Stimulated activated CD8-positive, alpha-beta memory T cell treated with anti-CD3 and anti-CD28 coated beads, Interleukin-15, amount 100 ng/mL, for 48 hours (primary cell): ENCODE data around the gene SLC25A12.
"Not testable (repeated sequence)": the region's sequence is repeated elsewhere in the genome, so short reads cannot be mapped to it uniquely, and the experiment has no call there.

Experiments
- DNase-seq, 2 donors: peaks; one replicate each; pipeline ENCODE4 v3.0.0-alpha.2; 2020; ENCODE audit warnings: low read depth in 2 of 2

The SLC25A12 gene, protein sequence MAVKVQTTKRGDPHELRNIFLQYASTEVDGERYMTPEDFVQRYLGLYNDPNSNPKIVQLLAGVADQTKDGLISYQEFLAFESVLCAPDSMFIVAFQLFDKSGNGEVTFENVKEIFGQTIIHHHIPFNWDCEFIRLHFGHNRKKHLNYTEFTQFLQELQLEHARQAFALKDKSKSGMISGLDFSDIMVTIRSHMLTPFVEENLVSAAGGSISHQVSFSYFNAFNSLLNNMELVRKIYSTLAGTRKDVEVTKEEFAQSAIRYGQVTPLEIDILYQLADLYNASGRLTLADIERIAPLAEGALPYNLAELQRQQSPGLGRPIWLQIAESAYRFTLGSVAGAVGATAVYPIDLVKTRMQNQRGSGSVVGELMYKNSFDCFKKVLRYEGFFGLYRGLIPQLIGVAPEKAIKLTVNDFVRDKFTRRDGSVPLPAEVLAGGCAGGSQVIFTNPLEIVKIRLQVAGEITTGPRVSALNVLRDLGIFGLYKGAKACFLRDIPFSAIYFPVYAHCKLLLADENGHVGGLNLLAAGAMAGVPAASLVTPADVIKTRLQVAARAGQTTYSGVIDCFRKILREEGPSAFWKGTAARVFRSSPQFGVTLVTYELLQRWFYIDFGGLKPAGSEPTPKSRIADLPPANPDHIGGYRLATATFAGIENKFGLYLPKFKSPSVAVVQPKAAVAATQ

DNA sequence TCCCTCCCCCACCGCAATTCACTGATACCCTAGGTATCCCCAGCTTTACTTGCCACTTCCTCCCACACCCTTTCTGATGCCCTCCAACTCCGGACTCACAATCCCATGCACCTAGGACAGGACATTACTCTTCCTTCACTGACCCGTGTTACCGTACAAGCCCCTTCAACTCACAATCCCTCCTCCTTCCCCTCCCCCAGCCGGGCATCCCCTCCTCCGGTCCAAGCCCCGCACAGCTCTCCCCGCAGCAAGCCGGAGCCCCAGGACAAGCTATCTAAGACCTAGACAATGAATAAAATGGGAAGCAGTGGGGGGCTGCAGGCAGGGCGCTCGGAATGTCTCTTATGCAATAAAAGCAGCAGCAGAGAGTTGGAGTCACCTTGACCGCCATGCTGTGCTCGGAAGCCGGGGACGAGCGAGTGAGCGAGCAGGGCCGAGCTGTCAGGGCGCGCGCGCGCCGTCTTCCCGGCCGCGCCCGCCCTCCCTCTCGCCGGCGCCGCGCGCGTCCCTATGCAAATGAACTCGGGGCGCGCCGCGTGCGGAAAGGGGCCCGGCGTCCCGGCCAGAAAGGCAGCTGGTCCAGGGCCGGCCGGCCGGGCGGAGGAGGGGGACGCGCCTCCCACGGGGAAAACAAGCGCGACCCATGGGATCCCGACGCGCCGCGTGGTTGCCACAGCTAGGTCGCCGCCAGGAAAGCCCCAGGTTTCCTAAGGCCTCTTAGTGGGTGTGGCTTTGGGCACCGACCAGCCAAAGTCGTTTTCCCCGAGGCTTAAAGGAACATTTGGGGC lies at the start of gene SLC25A12:
SLC25A12 (minus strand) TSS at position 421 of the 788 bp plus-strand sequence; CDS start at position 391, 30 bp downstream.
- peak; percentile 69 to 70 for DNase-seq

- DNase-seq, result no peak
Observed at GRCh38 chr2:171941316-171941699, 47.3 kb upstream of the SLC25A12 start.

- no peak for DNase-seq
Observed at GRCh38 chr2:171939743-171940071, 45.7 kb upstream of the SLC25A12 start.

DNA sequence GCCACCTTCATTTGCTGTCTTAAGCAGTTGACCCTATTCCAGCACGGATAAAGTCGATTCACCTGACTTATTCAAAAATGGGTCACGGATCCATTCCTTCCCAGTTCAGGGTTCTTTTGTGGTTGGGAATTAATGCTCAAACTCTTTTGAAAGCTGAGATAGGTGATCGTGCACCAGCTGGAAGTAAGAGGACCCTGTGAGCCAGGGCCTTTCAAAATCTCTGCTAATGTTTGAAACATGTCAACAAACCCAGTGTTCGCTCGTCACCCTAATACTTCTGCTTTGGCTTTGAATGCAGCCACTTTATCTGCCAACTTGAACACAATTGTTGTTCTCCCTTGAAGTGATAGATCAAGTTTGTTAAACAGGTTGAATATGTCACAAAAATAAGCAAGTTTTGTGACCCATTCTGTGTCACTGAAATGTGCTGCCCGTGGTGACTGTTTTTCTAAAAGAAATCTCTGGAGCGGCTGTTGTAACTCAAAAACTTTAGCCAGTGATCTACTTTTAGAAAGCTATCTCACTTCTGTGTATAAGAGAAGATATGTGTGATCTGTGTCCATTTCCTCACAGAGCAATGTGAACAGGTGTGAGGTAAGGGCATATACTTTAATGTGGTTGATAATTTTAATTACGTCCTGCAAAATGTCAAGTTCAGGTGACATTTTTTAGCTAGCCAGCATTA lies 45.2 kb upstream of the SLC25A12 start:
- no peak for DNase-seq

DNA sequence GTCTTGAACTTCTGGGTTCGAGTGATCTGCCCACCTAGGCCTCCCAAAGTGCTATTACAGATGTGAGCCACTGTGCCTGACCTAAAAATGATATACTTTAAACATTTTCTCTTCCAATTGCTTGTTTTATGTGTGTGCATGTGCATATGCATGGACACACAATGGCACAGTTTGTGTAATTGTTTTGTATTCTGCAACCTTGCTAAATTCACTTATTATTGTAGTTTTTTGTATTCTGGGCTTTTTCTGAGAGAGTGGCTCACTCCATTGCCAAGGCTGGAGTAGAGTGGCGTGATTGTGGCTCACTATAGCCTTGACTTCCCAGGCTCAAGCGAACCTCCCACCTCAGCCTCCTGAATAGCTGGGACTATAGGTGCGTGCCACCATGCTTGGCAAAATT lies 36.3 kb upstream of the SLC25A12 start:
- DNase-seq, result no peak

- DNase-seq, result no peak
Observed at GRCh38 chr2:171924170-171924942, 30.3 kb upstream of the SLC25A12 start.

GRCh38 chr2:171923206-171923605 lies 29.2 kb upstream of the SLC25A12 start:
- DNase-seq, result no peak

DNA sequence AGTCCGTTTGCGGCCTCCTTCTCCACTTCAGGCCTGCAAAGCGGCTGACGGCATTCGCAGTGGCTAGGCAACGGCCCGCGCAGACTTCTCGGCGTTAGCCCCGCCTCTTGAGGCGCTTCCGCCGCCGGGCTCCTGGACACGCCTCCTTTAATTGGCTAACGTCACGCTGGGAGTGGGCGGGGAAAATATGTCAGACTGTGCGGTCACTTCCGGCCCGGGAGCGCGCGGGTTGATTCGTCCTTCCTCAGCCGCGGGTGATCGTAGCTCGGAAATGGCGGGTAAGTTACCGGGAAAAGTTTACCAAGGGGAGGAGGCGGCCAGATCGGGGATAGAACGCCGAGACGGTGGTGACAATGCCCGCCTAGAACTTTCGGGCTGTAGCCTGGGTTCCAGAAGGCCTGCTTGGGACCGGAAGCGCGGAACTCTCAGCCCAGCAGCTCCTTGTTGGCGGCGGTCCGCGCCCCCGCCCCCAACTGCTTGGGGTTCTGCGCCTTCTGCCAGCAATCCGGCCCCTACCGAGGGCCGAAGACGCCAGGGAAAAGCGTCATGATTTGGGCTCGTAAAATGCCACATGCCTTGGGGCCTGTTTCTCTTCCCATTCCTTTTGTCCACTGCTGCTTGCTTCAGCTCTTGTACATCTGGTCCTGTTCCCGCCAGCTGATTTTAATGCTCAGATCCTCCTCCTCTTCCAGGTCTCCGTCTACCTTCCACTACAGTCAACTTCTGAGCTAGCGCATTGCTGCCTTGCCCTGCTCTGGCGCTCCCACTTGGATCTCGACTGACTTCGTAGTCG lies 28.4 kb upstream of the SLC25A12 start, which contains the start of gene HAT1:
HAT1 (plus strand) TSS at position 232 of the 793 bp plus-strand sequence; CDS start at position 272, 40 bp downstream.
- DNase-seq, result peak; percentile 93 to 94

GRCh38 chr2:171921970-171922229 lies 27.9 kb upstream of the SLC25A12 start:
- DNase-seq, result no peak

DNA sequence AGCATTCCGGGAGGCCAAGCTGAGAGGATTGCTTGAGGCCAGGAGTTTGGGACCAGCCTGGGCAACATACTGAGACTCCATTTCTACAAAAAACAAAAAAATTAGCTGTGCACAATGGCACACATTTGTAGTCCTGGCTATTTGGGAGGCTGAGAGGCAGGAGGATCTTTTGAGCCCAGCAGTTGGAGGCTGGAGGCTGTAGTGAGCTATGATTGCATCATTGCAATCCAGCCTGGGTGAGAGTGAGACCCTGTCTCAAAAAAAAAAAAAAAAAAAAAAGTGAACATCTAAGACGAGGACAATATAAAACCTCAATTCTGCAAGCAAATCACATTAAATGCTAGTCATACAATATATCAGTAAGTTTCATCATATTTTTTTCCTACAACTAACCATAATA lies 25.4 kb upstream of the SLC25A12 start:
- no peak for DNase-seq

GRCh38 chr2:171913517-171913916 lies 19.5 kb upstream of the SLC25A12 start:
- DNase-seq, result no peak

DNA sequence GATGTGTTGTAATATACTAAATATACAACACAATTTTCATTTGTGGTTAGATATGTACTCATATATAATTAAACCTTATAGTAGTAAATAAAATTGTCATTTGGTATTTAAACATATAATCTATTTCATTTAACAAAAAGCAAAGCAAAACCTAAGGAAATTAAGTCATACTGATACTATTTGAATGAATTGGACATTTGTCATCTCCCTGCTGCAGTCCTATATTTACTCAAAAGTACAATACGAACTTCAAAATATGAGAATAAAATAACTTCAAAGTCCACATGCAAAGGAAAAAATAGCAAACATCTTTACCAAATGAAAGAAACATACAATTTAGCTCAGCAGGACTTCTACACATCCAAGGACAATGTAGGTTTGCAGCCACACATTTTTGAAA lies 16.4 kb upstream of the SLC25A12 start:
- DNase-seq, result no peak

DNA sequence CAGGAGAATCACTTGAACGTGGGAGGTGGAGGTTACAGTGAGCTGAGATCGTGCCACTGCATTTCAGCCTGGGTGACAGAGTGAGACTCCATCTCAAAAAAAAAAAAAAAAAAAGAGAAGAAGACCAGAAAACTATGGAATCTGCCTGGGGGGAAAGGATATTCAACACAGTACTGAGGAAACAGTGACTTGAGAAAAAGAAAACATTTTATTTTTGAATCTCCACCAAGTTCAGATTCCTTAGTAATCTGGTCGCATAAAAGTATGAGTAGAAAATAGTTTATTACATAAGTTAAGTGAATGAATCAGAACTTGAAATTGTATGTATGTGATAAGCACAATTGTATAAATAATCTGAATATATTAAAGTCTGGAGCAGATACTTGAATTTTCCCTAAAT lies 15.2 kb upstream of the SLC25A12 start:
- no peak for DNase-seq

GRCh38 chr2:171908235-171908634 lies 14.2 kb upstream of the SLC25A12 start:
- no peak for DNase-seq

- DNase-seq, result no peak
Observed at GRCh38 chr2:171902840-171903420, 8.9 kb upstream of the SLC25A12 start.

GRCh38 chr2:171899623-171900282 lies 5.7 kb upstream of the SLC25A12 start:
- DNase-seq, result not testable (repeated sequence)

DNA sequence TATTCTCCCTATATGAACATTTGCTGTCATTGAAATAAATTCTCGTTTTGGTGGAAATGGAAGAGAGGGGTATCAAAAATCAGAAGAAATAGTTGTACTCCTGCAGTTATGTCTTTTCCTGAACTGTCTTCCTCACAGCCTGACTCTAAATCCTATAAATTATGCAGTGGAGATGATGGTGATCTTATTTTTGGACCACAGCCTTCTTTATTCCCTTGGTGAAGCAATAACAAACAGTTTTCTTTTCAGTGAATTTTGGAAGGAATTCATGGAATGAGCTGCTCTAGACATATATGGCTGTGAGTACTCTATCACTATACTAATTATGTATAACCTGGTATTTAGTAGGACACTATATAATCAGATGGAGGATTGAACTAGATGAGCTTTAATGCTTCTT lies 1.7 kb upstream of the SLC25A12 start:
- DNase-seq, result no peak

DNA sequence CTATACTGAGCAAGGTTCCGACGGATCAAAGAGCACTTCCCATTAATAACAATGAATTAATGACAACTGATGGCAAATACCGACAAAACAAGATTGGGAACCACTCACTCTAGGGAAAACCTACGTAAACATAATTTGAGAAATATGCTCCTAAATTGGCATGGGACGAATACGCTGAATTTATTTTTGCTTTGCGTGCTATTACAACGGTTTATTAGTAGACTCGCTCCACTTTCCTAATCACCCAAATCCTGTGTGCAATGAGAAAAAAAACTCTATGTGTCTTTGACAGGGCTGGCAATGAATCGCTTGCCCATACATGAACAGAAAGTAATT lies 536 bp upstream of the SLC25A12 start:
- no peak for DNase-seq

GRCh38 chr2:171893196-171893823 lies 734 bp downstream of the SLC25A12 start:
- DNase-seq, result no peak
